ENCODE results near the gene FBXW12.
A peak's percentile ranks its signal among the peaks of the same experiment; 100 is the strongest.

FBXW12 gene

GRCh38 chr3:48407542-48408099, 35.6 kb downstream of the FBXW12 start:
- DNase-seq, result no peak

GRCh38 chr3:48408823-48409281, 36.8 kb downstream of the FBXW12 start:
- no peak for DNase-seq

- DNase-seq, result no peak
Observed at GRCh38 chr3:48409291-48410201, 37.5 kb downstream of the FBXW12 start.

- no peak for DNase-seq
Observed at GRCh38 chr3:48410205-48411040, 38.4 kb downstream of the FBXW12 start.

- no peak for DNase-seq
Observed at GRCh38 chr3:48411041-48411588, 39.1 kb downstream of the FBXW12 start.

- DNase-seq, result no peak
Observed at GRCh38 chr3:48411606-48412374, 39.8 kb downstream of the FBXW12 start.

- no peak for DNase-seq
Observed at GRCh38 chr3:48412375-48413001, 40.5 kb downstream of the FBXW12 start.

GRCh38 chr3:48413086-48413485, 41.1 kb downstream of the FBXW12 start:
- DNase-seq, result no peak

- no peak for DNase-seq
Observed at GRCh38 chr3:48413611-48414010, 41.6 kb downstream of the FBXW12 start.

- peak in 36 of 56 donors; percentile 15 to 77 (median 44) for DNase-seq
Observed at GRCh38 chr3:48414376-48415250, 42.6 kb downstream of the FBXW12 start.

- no peak for DNase-seq
Observed at GRCh38 chr3:48415251-48415953, 43.4 kb downstream of the FBXW12 start.

GRCh38 chr3:48416091-48416505, 44.1 kb downstream of the FBXW12 start:
- DNase-seq, result no peak

- no peak for DNase-seq
Observed at GRCh38 chr3:48416546-48416945, 44.5 kb downstream of the FBXW12 start.

- DNase-seq, result no peak
Observed at GRCh38 chr3:48417529-48418108, 45.6 kb downstream of the FBXW12 start.

GRCh38 chr3:48418140-48418539, 46.1 kb downstream of the FBXW12 start:
- DNase-seq, result no peak

GRCh38 chr3:48418651-48419050, 46.6 kb downstream of the FBXW12 start:
- DNase-seq, result no peak

- DNase-seq, result no peak
Observed at GRCh38 chr3:48419149-48419548, 47.1 kb downstream of the FBXW12 start.

- no peak for DNase-seq
Observed at GRCh38 chr3:48419597-48419996, 47.6 kb downstream of the FBXW12 start.

Measured in amygdala (tissue), 56 donors.